GM21526 (cell line): ENCODE results near the gene PRKAR2A.
A peak's percentile ranks its signal among the peaks of the same experiment; 100 is the strongest.
"Not testable (repeated sequence)": the region's sequence is repeated elsewhere in the genome, so short reads cannot be mapped to it uniquely, and the experiment has no call there.

Experiments used
- ATAC-seq: cut with Tn5 transposase; IDR thresholded peaks from one replicate; pipeline ENCODE4 v1.9.1; 2021; ENCODE audit warnings: moderate library complexity; ENCODE audit not compliant: unreplicated experiment, low FRiP score

Gene PRKAR2A

DNA sequence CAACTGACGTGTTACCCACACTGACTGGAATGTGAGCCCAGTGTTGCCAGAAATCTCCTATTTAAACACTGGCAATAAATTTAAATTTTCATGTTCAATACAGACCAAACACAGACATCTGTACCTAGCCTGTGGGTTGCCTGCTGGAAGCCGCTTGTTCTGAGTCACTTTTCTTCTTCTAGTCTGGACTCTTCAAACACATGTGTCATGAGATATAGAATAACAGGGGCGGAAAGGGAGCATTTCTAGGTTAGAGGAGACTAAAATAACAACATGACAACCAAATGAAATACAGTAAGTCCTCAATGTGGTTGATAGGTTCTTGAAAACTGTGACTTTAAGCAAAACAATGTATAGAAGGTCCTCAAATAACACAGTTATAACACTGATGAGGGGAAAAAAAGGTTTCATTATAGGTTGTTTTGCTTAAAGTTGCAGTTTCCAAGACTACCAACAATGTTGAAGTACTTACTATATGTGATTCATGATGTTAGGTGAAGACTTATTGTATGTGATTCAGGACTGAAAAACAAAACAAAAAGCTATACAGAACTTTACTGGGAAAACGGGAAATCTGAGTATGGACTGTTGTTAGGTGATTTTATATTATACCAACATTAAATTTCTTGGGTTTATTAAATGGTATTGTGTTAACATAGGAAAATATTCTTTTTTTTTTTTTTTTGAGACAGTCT is 63.1 kb downstream of the PRKAR2A start:
- no peak for ATAC-seq

DNA sequence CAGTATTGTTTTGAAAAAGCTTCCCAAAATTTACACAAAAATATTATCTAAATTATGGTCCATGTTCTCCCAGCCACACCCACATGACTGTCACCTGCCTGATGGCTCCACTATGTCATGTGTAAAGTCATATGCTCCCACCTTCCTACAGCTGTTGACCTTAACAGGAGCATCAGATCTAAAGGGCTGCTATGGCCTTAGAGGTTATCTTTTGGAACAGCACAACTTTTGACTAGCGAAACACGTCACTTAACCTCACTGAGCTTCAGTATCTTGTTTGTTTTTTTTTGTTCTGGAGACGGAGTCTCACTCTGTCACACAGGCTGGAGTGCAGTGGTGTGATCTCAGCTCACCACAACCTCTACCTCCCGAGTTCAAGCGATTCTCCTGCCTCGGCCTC is 64.4 kb downstream of the PRKAR2A start:
- ATAC-seq = no peak

DNA sequence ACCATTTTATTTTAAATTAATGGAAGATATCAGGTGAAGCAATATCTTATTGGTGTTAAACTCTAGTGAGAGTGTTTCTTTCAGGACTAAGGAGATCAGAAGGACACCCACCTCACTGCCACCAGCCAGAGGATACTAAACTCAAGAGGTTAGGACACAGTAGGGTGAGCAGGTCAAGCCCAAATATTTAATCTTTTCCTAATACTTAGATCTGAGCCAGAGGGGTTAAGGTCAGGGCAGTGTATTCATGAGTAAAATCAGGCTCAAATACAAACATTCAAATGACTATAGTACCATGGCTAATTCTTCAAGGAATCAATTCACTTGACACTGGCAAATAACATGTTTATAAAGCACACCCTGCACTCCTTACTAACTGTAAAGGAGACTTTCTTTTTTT is 65.6 kb downstream of the PRKAR2A start:
- ATAC-seq = no peak

DNA sequence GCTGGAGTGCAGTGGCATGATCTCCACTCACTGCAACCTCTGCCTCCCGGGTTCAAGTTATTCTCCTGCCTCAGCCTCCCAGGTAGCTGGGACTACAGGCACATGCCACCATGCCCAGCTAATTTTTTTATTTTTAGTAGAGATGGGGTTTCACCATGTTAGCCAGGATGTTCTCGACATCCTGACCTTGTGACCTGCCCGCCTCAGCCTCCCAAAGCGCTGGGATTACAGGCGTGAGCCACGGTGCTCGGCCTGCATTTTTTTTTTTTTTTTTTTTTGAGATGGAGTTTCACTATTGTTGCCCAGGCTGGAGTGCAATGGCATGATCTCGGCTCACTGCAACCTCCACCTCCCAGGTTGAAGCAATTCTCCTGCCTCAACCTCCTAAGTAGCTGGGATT is 69.1 kb downstream of the PRKAR2A start:
- not testable (repeated sequence) for ATAC-seq

DNA sequence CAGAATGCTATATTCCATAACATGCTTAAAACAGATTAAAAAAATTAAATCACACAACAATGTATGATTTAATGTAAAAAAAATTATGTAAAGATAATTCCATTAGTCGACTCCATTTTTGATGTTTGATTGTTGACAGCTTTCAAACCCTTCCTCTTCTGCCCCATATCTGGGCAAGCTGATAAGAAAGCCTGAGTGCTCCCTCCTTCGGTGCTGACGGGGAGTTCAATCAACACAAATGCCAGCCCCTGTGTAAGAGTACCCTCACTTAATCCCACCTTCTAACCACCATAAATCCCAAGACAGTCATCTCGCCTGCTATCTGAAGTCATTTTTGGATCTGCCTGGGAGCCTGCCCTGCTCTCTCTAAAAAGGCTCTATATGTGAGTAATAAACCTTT is 70.8 kb downstream of the PRKAR2A start:
- ATAC-seq = no peak

DNA sequence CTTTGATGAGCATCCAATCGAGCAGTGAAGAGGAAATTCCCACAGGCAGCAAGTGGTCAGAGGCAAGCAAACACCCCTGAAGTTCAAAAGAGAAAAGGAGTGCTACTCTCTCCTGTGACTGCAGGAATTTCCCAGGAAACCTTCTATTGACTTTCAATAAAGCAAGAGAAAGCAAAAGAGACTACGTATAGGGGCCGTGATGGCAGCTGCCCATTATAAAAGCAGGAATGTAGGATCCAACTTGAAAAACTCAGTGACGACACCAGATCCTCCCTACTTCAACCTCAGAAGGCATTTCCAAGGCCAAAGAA is 77.5 kb downstream of the PRKAR2A start:
- no peak for ATAC-seq

DNA sequence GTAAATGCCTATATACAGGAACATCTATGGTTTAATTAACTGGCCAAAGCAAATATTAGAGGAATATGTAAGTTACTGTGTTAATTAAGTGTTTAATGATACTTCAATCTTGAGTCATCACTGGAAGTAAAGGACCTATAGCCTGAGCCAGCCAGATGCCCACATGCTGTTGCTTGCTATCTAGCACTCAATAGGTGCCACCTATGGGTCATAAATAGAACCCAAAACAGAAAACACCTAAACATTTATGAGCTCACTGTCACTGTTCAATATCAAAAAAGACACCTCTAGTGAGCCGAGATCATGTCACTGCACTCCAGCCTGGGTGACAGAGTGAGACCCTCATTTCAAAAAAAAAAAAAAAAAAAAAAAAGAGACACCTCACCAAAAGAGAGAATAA is 82.3 kb downstream of the PRKAR2A start:
- ATAC-seq = no peak

DNA sequence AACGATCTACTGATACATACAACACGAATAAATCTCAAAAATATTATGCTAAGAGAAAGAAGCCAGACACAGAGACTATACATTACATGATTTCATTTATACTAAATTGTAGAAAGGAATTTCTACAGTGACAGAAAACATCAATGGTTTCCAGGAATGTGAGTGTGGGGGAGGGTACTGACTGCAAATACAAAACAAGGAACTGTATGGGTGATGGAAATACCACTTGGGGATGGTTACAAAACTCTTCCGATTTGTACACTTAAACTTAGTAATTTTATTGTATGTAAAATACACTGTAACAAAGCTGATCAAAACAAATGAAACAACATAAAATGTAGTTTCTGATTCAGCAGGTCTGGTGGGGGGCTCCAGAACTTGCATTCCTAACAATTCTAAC is 84.9 kb downstream of the PRKAR2A start:
- no peak for ATAC-seq

DNA sequence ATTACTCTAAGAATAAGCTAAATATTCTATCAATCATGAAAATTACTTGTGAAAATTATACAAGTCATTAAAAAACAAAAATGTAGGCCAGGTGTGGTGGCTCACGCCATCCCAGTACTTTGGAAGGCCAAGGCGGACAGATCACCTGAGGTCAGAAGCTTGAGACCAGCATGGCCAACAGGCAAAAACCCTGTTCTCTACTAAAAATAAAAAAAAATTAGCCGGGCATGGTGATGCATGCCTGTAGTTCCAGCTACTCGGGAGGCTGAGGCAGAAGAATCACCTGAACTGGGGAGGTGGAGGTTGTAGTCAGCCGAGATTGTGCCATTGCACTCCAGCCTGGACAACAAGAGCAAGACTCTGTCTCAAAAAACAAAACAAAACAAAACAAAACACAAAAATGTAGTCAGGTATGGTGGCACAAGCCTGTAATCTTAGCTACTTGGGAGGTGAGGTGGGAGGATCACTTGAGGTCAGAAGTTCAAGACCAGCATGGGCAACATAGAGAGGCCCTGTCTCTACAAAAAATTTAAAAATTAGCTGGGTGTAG is 87.6 kb downstream of the PRKAR2A start:
- not testable (repeated sequence) for ATAC-seq

DNA sequence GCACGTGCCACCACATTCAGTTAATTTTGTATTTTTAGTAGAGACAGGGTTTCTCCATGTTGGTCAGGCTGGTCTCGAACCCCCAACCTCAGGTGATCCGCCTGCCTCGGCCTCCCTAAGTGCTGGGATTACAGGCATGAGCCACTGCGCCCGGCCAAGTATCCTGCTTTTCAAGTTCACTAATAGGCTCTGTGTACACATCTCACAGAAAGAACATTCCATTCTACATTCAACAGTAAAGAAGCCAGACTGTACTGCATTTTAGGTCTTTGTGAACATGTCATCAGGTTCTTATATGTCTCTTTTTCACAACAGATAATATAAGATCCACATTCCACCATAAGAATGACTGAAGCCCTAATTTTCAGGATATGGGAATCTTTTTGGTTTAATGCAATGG is 88.1 kb downstream of the PRKAR2A start:
- not testable (repeated sequence) for ATAC-seq

DNA sequence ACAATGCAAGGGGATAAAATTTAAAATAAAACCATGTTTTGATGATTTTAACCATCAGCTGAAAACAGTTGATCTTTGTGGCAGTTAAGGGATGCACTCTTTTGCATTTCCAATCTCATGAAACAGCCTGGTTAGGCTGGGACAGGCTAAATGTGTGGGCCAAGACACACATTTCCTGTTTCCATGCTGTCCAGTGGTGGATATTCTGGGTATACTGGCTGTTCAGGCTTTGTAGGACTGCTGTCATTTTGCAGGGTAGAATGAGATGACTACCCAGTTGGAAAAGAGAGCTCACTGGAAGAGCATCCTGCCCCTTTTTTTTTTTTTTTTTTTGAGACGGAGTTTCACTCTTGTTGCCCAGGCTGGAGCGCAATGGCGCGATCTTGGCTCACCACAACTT is 88.6 kb downstream of the PRKAR2A start:
- ATAC-seq = no peak

DNA sequence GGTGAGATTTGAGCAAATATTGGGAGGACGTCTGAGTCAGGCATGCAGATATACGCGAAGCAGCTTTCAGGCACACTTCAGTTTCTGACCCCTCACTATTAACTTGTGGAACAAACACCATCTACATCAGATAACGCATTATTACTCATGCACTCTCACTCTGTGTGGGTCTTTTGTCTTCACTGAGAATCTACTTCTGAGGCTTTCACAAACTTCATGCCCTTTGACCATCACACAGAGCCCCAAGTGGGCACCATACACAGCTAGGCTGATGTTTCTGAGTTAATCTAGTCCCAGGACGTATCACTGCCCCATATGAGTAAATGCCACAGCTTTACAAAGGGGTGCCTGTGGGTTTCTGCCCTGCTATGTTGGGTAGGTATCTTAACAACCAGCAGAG is 91.0 kb downstream of the PRKAR2A start:
- ATAC-seq = no peak

DNA sequence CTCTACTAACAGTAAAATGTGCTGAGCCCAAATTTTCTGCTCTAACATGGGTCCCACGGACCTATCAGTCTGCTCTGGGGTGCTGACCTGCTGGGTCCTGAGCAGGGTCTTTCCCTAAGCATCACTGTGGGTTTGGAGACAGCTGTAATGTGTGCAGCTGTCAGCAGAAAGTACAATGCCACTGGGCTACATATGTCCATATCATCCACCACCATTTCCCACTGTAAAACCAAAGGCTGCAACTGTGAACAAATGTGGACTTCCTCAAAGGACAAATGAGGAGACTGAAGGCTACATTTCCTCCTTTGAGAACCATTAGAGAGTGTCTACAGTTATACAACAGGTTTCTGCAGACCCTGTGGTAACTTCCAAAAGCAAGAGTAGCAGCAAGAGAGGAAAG is 96.8 kb downstream of the PRKAR2A start:
- no peak for ATAC-seq

DNA sequence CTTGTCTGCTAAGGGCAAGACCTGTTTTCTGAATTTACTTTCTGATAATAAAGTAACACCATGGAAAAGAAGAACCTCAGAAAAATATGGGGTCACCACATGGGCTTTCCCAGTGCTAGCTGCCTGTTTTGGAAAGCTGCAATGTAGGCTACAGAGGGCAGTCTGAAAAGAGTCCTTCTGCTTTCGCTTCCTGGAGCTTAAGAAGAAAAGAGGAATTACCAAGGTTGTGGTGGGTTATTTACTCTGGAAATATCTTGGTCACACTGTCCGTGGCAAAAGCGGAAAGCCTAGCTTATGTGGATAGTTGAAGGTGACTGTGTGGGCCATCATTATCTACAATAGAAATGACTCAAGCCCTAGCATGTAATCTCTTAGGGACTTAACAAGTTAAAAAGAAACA is 98.9 kb downstream of the PRKAR2A start:
- ATAC-seq = no peak

DNA sequence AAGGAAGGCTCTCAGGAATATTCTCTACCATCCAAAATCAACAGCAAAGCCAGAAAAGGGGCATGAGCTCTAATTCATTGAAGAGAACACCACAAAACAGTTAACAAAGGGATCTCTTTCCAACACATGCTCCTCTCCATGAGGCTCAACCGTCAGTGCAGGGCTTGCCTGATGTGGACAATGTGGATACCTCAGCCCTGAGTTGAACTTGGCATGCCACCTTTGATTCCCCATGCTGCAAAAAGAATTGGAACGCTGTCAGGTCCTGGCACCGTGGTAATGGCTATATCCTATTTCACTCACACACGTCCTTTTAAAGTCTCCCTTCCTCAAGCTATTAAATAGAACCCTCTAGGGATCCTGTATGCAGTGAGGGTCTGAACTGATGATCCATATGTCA is 100.0 kb downstream of the PRKAR2A start:
- no peak for ATAC-seq

DNA sequence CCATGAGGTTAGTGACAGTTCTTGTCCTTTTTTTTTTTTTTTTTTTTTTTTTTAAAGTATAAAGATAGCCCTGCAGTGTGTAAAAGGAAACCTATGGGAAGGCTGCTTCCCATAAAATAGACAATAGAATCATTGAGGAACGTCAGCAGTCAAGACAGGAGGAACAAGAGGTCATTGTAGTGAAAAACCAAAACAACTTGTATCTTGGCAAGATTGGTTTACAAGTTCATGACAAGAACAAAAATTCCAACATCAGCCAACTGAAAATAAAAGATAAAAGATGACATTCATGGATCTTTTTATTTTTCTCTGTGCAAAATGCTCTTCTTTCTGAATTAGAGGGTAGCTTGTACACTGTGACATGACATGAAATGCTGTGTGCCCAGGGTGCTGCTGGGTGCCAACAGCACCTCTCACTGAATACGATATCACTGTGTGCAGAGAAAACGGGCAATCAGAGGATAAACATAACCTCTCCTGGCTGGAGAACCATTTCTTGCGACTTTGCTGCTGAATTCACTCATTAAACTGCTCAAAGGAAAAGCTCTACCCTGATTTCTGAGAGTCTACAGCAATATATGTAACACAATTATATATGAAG is 100.6 kb downstream of the PRKAR2A start:
- ATAC-seq = no peak

DNA sequence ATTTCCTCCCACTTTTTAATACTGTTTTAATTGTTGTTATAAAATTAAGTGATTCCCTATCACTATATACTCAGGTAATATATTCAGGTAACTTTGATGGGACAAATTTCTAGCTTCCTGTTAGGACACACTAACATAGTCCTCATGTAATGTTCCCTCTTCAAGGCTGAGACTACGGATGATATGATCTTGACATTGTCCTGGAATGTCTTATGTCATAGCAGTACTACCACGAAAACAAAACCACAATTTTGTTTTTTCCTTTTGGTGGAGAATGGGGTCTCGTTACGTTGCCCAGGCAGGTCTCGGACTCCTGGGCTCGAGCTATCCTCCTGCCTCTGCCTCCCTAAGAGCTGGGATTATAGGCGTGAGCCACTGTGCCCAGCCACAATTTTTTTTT is 103.9 kb downstream of the PRKAR2A start:
- no peak for ATAC-seq

DNA sequence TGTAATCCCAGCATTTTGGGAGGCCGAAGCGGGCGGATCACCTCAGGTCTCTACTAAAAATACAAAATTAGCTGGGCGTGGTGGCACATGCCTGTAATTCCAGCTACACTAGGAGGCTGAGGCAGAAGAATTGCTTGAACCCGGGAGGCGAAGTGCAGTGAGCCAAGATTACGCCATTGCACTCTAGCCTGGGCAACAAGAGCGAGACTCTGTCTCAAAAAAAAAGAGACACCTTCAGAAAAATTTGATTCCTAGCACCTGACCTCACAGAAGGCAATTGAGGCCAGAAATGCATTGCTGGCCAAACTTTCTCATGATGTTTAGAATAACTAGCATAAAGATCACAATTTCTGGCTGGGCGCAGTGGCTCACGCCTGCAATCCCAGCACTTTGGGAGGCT is 106.4 kb downstream of the PRKAR2A start:
- not testable (repeated sequence) for ATAC-seq

DNA sequence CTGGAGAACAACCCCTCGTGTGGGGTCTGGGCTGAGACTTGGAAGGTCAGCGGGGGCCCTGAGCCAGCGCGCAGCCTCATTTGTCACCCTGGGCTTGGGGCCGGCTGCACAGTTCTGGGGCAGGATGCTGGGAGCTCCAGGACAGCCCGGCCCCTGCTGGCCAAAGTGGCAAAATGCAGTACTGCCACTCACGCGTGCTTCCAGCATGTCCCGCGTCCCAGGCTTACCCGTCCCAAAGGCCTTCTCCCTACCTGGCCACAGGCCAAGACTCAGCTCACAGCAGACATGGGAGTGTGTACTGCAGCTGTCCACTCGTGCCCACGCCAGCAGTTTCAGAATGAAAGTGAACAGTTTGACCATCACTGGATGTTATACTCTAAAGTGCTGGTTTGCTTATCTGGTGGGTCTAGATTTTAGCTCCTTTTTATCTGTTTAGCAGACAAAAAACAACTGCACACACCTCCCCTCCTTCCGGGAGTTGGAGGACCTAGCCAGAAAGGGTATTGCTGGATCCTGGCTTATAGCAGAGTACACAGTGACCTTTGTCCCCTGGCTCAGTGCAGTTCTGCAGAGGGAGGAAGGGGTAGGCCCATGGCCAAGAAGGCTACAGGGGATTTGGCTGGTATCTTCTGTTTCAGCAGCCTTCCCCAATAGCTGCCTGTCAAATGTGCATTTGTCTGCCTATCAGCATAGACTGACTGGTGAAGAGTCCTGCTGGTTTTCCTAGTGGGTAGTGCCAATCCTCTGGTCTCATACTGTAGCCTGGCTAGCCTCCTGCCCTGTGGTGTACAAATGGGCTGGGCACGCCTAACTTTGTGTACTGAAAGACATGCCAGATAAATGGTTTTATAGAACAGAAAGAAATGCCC is 107.5 kb downstream of the PRKAR2A start:
- peak; percentile 65 for ATAC-seq

DNA sequence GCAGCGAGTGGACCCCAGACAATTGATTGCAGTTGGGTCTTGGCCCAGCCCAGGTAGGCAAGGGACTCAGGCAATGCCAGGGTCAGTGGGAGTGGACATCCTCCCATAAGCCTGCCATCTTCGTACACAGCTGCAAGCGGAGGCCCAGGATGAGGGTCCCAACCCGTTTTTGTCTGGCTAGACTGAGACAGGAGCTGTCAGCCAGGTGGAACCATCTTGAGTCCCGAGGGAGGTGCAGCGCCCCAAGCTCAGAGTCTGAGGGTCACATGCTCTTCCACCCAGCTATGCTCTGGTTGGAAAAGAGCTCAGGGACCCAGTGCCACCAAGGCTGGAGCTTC is 108.1 kb downstream of the PRKAR2A start:
- ATAC-seq = peak; percentile 20

DNA sequence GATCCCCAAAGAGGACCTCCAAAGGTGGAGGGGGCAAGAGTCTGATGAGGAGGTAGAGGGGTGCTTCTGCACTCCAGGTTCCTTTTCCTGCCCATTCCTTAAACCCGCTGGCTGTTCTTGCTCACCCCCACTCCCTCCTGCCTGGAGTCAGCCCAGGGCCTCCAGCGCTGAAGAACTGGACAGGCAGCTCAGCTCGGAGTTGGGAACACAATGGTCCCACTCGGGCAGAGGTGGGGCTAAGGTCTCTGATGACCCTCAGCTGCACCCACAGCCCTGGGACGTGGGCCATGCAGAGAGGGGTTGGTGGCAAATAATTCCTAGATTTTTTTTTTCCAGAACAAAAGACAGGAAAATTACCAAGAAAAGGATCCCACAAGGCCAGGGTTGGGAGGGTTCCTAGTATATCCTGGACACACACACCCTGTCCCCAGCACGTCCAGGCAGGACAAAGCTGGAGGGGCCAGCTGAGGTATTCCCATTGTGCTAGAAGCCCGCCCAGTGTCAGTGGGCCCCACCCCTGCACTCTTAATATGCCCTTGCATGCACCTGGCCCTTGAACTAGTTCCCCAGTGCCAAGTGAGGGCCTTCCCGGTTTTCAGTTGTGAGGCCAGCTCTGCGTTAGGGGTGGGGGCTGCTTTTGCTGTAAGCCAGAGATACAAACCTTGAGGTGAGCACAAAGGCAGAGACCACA is 108.6 kb downstream of the PRKAR2A start:
- no peak for ATAC-seq
